HG02678 (cell line): Measurements from ENCODE around the gene ARMC9.
"Not testable (repeated sequence)": the region's sequence is repeated elsewhere in the genome, so short reads cannot be mapped to it uniquely, and the experiment has no call there.

Experiments used
- ATAC-seq: cut with Tn5 transposase; IDR thresholded peaks from one replicate; pipeline ENCODE4 v1.9.1; 2021; ENCODE audit warnings: mild to moderate bottlenecking, moderate library complexity; ENCODE audit not compliant: unreplicated experiment

The ARMC9 gene

DNA sequence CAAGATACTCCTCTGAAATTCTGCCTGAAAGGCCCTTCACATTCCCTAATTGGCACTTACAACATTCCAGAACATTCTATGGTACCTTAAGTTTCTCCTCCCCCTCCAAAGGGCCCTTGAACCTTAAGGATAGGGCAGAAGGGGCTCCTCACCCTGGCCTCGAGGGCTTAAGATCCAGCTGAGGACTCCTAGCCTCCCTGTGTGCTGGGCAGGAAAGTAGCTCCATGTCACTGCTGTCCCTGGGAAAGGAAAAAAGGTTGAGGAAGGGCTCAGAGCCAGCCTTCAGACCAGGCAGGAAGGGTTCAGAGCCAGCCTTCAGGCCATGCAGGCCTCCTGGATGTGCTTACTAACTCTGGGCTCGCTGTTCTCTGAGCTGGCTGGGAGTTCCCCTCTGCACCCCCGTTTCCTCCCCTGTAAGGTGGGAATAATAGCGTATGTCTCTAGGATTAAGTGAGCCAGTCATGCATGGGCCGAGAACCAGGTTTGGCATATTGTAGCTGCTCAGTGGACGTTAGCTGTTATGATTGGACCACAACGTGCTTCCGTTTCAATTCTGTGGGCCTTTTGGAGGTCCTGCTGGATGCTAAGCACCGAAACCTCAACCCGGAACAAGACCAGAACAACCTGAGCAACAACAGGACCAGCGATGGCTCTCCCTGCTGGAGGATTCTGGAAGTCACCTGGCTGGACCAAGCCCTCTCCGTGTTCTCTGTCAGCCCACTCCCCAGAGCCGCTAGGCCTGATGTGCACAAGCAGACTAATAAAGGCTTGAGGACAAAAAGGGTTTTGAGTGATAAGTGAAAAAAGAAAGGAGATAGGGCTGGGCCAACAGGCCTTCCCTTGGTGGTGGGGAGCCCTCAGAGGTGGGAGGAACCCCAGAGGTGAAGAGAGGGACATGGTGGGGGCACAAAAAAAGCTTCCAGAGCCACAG lies 196.0 kb downstream of the ARMC9 start:
- ATAC-seq, result peak; percentile 43

DNA sequence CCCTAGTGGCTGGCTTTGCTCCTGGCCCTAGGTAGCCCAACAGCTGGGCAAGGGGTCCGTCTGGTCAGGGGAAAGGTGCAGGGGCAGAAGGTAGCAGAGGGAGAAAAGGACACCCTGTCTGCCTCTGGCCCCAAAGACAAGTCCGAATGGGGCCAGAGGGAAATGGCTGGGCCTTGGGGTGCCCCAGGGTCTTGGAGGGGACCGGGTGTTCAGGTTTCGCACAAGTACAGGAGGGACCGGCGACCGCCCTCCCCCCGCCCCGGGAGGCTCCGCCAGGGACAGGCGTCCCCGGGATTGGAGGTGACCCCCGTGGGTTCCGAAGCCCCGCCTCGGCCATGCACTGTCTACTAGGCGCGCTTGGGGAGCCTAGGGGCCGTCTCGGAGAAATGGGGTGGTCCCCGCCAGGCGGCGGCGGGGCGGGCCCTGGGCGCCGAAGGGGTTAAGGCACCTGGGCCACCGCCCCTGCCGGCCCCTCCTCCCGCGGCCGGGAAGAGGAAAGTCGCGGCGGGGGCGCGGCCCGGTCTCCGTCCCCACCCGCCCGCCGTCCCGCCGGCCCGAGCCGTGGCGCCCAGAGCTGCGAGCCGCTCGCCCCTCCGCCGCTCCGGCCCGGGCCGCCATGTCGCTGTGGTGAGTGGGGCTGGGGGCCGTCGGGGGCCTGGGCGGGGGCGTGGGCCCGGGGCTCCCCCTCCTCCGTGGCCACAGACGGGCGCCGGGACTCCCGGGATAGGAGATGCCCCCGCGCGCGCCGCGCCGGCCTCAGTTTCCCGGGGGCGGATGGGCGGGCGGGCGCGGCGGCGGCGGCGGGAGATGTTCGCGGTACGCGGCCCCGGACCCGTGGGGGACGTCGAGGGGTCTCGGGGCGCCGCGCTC lies 197.0 kb downstream of the ARMC9 start, which contains the start of gene B3GNT7:
B3GNT7 (plus strand) TSS at position 523 of the 870 bp plus-strand sequence; CDS start at position 617, 94 bp downstream.
- no peak for ATAC-seq

DNA sequence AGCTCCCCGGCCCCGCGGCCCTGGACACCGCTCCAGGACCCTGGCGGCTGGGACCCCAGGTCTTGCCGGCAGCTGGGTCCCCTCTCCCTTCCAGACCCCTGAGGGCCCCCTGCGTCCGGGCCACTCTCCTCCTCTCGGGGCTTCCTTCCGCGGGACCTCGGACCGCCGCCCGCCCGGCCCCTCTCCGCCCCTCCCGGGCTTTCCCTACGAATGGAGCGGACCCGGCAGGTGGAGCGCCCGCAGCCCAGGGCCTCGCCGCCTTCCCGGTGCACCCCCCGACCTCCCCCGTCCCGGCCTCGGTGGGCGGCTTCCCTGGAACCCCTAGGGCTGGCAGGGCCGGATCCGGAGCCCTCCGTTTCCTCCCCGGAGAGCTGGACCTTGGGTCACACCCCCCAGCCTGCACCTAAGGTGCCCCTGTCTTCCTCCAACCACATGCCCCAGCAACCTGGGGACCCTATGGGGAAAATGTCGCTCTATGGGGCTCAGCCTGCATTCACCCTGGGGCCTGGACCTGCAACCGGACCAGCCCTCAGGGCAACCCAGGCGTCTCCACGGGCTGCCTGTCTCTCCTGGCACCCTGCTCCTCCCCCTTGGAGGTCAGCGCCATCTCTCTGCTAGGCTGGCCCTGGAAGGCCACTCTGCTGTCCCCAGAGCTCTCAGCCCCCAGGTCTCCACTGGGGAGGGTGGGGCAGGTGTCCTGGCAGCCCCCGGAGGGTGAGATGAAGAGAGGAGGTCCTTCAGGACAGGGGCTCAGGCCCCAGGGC lies 197.8 kb downstream of the ARMC9 start:
- ATAC-seq, result no peak

GRCh38 chr2:231397011-231397927 lies 198.8 kb downstream of the ARMC9 start:
- ATAC-seq, result no peak

- no peak for ATAC-seq
Observed at GRCh38 chr2:231397928-231398294, 199.5 kb downstream of the ARMC9 start.

GRCh38 chr2:231398585-231398984 lies 200.2 kb downstream of the ARMC9 start:
- ATAC-seq, result no peak

- ATAC-seq, result no peak
Observed at GRCh38 chr2:231399046-231399852, 200.8 kb downstream of the ARMC9 start.

DNA sequence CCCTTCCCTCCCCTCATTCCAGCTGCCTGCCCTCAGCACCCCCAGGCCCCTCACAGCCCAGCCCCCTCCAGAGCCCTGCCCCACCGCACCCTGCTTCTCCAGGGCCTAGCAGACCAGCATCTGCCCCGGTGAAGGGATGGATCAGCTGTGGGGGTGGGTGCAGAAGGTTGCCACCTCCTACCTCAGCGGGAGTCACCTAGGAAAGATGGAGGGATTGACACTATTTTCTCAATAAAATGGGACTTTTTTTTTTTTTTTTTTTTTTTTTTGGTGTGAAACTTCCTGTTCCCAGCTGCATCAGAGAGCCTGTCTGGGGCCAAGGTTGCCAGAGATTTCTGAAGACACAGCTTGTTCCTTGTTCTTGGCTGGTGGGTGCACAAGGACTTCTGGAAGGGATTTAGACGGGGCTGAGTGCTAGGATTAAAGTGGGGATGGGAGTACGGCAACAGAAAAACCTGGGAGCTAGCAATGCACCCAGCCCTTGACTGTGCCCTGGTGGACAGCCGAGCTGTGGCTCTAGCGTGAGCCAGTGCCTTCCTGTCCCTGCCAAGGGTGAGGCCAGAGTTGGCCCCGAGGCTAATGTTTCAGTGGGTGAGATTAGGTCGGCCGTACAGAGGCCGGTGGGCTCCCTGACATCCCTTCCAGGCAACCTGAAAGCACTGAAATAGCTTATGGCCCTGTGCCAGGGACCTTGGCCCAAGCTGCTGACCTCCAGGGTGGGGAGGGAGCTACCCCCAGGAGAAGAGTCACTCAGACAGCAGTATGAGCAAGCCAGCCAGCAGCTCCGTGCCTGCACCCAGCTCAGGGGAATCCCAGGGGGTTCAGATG lies 201.6 kb downstream of the ARMC9 start:
- ATAC-seq, result no peak

DNA sequence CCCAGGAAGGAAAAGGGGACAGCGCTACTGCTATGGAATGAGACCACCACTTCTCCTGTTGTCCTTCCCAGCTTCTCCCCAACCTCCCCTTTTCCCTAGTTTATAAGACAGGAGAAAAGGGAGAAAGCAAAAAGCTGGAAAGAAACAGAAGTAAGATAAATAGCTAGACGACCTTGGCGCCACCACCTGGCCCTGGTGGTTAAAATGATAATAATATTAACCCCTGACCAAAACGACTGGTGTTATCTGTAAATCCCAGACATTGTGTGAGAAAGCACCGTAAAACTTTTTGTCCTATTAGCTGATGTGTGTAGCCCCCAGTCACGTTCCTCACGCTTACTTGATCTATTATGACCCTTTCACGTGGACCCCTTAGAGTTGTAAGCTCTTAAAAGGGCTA lies 202.2 kb downstream of the ARMC9 start:
- not testable (repeated sequence) for ATAC-seq

DNA sequence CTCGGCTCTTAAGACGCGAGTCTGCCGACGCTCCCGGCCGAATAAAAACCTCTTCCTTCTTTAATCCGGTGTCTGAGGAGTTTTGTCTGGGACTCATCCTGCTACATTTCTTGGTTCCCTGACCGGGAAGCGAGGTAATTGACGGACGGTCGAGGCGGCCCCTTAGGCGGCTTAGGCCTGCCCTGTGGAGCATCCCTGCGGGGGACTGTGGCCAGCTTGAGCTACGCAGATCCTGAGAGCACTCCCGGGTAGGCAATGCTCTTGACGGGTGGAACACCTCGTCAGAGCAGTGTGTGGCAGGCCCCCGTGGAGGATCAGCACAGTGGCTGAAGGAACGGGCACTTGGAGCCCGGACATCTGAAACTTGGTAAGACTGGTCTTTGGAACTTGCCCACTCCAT lies 202.7 kb downstream of the ARMC9 start:
- not testable (repeated sequence) for ATAC-seq

DNA sequence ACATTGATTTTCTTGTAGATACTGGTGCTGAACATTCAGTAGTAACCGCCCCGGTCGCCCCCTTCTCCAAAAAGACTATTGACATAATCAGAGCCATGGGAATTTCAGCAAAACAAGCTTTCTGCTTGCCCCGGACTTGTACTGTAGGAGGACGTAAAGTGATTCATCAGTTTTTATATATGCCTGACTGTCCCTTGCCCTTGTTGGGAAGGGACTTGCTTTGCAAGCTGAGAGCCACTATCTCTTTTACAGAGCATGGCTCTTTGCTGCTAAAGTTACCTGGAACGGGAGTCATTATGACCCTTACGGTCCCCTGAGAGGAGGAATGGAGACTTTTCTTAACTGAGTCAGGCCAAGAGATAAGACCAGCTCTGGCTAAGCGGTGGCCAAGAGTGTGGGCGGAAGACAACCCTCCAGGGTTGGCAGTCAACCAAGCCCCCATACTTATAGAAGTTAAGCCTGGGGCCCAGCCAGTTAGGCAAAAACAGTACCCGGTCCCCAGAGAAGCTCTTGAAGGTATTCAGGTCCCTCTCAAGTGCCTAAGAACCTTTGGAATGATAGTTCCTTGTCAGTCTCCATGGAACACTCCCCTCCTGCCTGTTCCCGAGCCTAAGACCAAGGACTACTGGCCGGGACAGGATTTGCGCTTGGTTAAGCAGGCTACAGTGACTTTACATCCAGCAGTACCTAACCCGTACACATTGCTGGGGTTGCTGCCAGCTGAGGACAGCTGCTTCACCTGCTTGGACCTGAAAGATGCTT lies 205.2 kb downstream of the ARMC9 start:
- not testable (repeated sequence) for ATAC-seq

GRCh38 chr2:231404183-231404578 lies 205.8 kb downstream of the ARMC9 start:
- not testable (repeated sequence) for ATAC-seq

DNA sequence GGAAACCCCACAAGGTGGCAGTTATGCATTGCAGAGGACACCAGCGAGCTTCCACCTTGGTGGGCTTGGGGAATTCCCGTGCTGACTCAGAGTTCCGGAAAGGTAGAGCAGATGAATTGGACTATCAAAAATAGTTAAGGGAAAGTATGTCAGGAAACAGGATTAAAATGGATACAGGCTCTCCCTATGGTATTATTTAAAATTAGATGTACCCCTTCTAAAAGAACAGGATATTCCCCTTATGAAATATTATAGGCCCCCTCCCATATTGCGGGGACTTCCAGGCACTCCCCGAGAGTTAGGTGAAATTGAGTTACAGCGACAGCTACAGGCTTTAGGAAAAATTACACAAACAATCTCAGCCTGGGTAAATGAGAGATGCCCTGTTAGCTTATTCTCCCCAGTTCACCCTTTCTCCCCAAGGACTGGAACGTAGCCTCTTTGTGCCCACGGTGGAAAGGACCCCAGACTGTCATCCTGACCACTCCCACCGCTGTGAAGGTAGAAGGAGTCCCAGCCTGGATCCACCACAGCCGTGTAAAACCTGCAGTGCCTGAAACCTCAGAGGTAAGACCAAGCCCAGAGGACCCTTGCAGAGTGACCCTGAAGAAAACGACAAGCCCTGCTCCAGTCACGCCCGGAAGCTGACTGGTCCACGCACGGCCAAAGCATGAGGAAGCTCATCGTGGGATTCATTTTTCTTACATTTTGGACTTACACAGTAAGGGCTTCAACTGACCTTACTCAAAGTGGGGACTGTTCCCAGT lies 207.4 kb downstream of the ARMC9 start:
- not testable (repeated sequence) for ATAC-seq

- not testable (repeated sequence) for ATAC-seq
Observed at GRCh38 chr2:231407686-231408085, 209.3 kb downstream of the ARMC9 start.

- not testable (repeated sequence) for ATAC-seq
Observed at GRCh38 chr2:231408304-231408703, 209.9 kb downstream of the ARMC9 start.

GRCh38 chr2:231409776-231410175 lies 211.3 kb downstream of the ARMC9 start:
- ATAC-seq, result no peak
